NCI-H2107 (cell line): ENCODE measurements around the gene SNX10.

ENCODE experiments used
- DNase-seq: peaks from one replicate; lab custom pipeline; 2025; lab: John Stamatoyannopoulos, UW

SNX10 gene

DNA sequence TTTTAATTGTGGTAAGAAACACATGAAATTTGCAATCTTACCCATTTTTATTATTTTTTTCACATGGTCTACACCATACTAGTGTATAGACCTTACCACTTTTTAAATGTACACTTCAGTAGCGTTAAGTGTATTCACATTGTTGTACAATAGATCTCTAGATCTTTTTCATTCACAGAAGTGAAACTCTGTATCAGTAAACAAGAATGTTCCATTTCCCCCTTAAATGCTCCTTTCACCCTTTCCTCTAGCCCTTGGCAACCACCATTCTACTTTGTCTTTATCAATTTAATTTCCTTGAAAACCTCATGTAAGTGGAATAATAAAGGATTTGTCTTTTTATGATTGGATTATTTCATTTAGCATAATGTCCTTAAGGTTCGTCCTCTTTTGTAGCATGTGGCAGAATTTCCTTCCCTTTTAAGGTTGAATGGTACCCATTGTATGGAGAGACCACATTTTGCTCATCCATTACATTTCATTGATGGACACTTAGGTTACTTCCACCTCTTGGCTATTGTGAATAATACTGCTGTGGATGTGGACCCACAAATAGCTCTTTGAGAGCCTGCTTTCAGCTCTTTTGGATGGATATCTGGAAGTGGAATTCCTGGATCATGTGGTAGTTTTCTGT is 45.7 kb downstream of the SNX10 start:
- no peak for DNase-seq

DNA sequence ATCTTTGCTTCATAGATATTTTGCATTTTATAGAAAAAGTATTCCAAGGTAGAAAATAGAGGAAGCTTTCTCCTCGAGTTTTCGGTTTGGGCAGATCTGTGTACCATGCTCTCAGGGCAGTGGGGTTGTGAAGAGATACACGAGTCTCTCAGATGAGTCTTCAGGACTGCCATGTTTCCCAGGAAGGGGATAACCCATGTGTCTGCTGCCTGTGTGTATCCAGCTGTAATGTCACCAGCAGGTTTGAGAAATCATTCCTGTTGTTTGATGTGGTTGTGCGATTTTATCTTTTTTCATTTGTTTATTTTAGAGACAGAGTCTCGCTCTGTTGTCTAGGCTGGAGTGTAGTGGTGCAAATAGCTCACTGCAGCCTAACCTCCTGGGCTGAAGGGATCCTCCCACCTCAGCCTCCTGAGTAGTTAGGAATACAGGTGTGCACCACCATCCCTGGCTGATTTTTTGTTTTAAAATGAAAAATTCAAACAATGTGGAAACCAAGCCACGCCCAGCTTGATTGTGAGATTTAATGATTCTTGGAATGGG is 48.9 kb downstream of the SNX10 start:
- DNase-seq, result no peak

DNA sequence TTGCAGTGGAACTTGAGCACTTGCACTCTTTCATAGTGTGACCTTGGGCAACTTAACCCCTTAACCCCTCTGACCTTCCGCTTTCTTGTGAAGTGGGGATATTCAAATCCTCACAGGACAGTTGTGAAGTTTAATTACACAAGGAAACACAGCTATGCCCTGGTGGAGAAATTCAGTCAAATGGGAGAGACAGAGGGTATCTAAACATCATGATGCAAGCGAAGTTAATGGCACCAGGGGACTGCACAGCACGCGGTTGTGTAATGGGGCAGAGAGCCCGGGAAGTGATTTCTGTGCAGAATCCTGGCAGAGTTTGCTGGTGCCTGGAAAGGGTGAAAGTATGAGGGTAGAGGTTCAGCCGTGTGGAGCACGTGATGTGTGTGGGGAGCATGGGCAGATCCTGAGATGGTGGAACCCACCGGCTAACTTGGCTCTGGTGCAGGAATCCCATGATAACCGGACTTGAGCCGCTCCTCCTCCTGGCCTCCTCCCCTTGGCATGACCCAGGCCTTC is 51.7 kb downstream of the SNX10 start:
- no peak for DNase-seq

DNA sequence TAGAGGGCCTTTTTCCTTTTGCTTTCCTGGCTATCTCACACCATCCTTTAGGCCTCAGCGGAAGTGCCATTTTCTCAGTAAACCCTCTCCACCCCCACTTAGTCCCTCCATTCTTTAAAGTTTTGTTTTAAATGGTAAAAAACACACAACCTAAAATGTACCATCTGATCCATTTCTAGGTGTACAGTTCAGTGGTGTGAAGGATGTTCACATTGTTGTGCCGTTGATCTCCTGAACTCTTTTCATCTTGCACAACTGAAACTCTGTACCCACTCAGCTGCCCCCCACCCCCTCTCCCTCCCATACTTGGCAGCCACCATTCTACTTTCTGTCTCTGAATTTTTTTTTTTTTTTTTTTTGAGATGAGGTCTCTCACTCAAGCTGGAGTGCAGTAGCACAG is 52.2 kb downstream of the SNX10 start:
- no peak for DNase-seq

DNA sequence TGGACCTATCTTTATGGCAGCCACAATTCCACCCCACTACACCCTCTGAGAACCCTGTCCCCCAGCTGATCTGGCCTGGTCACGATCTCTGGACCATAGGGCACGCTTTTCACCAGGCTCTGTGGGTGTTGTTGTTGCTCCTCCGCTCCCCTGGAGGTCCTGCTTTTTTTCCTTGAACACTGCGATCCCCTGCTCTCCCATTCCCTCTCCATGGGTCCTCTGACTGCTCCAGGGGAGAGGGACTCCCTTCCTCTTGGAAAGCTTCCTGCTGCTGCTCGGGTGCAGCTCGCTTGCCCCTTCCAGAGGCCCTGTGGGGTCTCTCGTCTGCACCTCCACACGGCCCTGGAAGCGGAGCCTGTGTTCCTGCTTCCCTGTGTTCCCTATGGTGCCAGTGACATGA is 53.5 kb downstream of the SNX10 start:
- no peak for DNase-seq

DNA sequence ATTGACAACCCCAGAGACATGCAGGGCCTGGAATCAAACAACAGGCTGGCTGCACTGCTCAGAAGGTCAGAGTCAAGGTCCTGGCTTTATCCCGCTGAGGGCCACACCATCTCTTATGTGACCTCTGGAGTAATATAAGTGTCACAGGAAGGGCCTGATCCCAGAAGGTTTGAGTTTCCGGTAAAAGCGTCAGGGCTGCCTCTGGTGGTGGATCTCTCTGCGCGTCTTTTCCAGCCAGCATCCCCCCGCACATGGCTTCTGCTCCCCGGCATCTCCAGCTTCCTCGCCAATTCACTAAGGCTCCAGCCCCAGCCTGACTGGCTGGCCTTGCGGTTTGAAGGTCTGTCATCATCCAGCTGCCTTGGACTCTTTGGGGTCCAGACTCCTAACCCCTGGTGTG is 54.2 kb downstream of the SNX10 start:
- no peak for DNase-seq

DNA sequence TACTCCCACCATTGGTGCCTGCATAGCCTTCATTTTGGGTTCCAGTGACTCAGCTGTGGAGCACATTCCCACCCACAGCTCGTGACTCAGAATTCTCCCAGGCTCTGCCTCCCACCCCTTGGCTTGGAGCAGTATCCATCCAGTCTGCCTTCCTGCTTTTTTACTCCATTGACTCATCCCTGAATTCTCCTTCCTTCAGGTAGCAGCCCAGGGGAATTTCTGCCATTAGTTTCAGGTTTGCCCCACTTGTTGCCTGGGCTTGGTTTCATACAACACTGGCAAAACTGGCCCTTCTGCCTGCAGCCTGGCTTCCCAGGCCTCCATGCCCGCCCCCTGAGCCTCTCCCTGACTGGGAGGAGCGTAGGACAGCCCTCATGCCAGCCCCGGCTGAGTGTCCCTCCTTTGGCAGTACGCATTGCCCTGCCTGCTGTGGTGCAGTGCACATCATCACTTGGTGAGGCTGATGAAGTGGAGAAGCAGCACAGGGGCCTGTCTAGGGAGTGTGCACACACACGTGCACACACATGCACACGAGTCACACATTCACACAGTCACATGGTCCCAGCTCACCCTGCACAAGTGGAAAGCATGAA is 55.0 kb downstream of the SNX10 start:
- DNase-seq, result no peak

DNA sequence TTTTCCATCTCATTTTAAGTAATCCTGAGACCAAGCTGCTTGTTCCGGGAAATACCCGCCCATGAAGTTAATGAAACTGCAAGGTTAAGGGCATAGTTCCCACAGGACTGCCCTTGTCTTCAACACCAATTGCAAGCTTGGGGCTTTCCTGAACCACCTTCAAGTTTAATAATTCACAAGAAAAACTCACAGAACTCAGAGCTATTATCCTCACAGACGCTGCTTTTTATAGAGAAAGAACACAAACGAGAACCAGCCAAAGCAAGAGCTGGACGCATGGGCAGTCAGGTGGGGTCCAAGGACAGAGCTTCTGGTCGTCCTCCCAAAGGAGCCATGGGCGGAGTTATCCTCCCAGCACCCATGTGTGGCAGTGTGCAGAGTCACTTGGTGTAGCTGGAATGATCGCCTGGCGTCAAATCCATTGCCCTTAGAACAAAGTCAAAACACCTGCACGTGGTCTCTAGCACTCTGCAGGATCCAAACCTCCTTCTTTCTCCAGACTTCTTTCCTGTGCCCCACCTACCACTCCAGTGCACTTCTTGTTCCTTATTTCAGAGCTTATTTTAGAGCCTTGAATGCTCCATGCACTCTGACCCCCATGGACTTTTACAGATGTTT is 56.7 kb downstream of the SNX10 start:
- no peak for DNase-seq

DNA sequence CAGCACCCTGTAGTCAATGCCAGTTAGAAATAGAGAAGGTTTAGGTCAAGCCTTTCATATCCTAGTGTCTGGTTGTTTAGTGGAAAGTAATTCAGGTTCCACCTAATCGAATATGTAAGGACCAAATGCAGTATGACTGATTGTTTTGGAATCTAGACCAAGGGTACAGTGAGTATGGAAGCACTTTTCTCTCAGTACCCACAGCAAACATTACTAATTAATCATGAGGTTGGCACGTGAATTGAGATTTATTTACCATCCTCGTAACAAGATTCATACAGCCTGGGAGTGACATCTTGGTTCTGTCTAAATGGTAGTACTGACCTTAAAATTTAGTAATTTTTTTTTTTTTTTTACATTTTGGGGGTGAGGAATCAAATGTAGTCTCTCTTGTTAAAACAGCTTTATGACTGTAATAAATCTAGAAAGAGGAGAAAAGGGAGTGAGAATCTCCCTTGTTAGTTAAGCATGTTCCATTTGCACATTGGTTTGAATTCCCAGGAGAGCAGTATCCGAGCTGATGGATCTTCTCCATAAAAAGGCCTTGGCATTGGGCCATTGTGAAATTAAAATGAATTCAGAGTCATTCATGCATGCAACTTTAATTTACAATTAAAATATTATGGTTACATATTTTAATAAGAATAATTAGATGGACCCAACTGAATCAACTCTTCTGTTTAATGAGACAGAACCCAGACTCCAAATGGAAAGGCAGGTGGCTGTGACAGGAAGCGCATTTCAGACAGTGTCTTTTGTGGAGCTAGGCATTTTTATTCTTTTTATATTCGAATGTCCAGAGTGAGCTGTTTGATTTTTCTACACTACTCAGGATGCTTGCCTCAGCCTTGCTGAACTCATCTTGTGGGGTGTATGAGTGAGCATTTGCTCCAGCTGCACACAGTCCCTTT is 57.6 kb downstream of the SNX10 start:
- DNase-seq, result peak; percentile 56

DNA sequence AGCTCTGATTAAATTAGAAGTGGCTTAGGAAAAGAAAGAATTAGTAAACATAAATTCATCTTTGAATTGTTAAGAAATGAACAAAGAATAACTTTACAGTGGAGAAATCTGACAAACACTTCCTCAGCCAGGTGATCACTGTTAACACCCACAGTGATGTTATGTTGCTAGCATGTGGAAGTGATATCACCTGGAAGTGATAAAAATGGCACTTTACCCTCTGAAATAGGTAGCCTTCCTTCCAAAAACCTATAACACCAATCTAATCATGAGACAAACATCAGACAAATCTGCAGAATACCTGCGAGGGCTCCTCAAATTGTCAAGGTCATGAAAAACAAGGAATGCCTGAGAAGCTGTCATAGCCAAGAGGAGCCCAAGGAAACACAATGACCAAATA is 59.5 kb downstream of the SNX10 start:
- DNase-seq, result no peak

DNA sequence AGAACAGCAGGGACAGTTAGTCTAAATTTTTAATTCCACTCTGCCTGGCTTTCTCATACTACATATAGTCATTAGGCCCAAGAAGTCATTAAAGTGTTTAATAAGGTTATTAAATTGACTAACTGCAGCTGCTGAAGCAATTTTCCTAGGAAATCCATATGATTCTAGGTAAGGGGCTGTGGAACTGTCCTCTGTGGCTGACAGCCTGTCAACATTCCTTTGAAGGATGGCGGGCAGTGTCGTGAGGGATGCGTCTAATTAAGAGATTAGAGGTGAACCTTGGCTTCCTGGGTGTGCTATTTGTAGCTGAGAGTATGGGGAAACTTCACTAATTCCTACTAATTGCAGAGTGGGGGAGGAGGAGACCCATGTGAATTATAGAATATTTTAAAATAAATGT is 64.6 kb downstream of the SNX10 start:
- no peak for DNase-seq

DNA sequence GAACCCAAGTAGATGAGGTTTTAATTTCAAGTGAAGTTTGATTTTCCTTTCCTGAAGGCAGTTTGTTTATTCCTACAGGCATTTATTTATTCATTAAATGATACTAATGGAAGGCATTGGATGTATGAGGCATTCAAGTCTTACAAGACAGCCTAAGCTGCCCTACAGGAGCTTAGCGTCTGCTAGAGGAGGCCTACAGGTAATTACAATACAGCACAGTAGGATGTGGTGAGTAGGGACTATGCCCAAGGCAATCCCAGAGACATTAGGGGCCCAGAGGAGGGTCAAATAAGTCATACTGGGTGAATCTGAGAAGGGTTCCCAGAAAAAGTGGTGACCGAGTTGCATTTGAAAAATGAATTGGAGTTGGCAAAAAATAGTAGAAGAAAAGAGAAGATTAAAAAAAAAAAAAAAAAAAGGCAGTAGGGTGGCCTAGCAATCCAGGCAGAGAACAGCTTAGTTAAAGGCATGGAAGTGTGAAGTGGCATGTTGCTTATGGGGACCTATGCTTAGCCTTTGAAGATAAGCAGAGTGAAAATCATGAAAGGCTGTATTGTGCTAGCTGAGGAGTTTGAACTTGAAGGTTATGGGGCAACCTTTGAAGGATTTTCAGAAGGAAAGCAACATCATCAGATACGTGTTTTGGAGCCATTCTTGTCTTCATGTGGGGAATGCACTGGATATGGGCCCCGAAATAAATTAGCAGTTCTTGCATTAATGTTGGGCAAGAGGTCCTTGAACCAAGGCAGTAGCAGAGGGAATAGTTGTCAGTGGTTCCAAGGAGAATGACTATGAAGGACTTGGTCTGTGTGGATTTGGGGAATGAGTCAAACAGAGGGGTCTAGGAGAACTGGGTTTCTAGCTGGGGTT is 65.5 kb downstream of the SNX10 start:
- DNase-seq, result no peak

DNA sequence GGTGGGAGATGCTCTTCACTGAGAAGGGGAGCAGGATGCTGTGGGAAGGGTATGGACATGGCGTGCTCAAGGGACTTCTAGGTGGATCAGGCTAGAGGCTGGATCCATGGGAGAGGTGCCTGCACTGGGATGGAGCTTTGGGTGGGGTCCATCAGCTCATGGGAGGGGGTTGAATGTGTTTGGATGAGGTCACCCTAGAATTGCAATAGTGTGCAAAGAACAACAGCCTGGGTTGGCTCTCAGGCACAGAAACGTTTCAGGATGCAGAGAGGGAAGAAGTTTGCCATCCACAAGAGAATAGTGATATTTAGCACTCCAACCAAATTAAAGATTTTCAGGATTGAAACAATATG is 66.1 kb downstream of the SNX10 start:
- no peak for DNase-seq

DNA sequence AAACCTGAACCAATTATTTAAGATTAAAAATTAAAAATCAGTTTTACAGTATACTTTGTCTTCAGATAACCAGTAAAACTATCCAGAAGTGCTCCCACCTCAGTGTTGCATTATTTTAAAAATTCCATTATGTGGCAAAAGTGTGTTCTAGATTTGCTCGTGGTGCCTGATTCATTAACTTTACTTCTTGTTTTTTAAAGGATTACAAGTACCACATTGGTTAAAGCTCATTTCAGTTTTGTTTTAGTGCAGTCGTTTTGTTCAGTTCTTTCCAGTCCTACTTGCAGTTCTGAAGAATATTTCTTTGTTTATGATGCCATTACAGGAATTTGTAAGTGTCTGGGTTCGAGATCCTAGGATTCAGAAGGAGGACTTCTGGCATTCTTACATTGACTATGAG is 69.0 kb downstream of the SNX10 start:
- DNase-seq, result no peak

DNA sequence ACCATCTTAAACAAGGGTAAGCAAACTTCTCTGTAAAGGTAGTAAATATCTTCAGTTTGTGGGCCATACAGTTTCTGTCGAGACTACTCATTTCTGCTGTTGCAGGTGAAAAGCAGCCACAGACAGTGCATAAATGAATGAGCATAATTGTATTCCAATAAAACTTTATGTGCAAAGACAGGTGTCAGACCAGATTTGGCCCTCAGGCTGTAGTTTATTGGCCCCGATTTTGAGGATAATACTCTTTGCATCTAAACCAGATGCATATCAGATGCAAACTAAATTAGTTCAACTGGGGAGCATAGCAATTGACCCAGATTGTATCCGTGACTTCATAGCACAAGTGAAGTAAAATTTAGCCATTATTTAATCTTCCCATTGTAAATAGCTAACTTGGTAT is 70.0 kb downstream of the SNX10 start:
- no peak for DNase-seq

DNA sequence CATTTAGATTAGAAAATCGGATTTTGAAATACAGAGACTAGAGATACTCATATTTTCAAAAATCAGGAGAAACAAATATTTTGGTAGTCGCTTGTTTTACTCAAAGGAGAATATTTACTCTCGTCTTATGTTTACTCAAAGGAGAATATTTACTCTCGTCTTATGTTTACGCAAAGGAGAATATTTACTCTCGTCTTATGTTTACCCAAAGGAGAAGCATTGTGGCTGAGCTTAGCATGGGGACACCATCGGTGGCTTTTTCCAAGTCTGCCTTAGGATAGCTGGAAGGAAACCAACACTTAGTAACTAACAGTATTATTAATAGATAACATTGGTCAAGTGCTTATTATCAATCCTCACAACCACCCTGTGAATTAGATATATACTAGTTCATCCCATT is 71.8 kb downstream of the SNX10 start:
- DNase-seq, result no peak

DNA sequence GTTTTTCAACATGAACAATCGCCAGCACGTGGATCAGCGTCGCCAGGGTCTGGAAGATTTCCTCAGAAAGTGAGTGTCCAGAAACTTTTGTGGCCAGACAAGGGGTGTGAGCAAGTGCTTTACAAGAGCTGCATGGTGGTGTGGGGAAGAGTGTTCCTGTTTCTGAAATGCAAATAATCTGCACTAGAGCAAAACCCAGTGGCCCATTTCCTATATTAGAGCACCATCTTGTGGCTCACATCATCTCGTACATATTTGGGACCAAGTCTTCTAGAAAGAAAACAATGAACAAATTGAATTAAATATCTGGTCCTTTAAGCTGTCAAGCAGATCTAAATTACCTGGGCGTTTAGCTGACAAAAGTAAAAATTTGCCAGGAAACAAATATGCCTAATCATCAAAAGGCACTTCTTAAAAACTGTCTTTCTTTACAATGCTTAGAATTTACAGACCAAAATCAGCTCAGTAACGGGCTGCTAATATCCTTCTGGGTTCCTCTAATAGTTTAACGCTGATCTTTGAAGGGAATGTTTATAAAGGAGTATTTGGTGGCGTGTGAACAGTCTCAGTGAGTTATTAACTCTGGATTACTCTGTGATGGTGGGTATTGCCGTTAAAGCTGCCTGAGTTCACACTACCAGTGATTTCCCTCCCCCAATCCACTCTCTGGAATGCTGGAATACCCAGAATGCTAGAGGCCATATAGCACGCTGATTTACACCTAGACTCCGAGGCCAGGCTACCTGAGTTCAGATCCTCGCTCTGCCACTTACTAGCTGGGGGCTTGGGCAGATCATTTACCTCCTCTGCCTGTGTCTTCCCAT is 73.6 kb downstream of the SNX10 start:
- peak; percentile 77 for DNase-seq

DNA sequence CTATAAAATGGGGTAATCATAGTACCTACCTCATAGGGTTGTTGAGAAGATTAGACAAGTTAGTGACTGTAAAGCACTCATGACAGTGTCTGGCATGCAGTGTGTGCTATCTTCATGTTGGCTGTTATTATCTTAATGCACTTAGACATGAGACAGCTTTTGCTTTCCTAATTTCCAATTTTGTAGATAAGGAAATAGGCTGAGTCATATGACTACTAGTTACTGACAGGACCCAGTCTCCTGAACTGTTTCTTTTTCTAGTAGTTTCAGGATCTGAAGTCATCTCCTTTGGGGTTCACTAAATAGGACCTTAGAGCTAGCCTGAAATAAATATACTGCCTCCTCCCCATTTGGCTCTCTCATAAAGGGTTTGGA is 74.2 kb downstream of the SNX10 start:
- DNase-seq, result no peak

DNA sequence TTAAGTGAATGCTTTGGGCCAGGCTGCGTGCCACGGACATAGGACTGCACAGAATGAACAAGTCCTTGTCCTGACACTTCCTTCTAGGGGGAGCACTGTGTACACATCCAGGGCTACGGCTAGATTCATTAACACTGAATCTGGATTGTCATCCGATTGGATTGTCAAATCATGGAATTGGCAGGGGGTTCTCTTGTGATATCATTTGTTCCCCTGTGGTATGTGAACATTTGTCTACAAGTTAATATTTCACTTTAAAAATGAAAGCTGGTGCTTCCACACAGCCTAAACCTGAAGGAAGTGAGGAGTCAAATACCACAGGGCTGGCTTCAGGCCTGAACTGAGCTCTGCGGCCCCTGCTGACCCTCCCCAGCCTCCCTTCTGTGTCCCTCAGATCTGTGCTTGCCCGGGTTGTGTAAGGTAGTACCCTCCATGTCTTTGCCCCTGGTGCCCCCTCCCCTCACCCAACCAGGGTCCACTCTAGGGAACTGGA is 75.6 kb downstream of the SNX10 start:
- no peak for DNase-seq

DNA sequence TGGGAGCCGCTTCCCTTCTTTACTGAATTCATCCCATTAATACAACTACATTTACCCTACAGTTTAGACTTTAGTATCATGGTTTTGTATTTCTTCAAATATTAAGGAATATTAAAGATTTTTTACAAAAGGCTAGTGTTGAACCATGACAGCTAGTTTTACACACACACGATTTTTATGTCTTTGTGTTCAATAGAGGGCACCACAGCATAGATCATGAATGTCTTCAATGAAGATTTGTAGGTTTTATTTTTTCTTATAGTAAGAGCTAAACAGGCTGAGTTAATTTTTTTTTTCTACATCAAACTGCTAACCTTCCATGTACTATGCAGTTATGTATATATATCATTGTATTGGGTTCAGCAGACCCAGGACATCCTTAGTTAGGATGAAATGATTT is 76.9 kb downstream of the SNX10 start:
- DNase-seq, result no peak
